Stimulated activated CD4-positive, alpha-beta T cell treated with anti-CD3 and anti-CD28 coated beads, Interleukin-15, amount 100 ng/mL, for 1 hour (primary cell): Measurements from ENCODE around the gene PTPRN2.

Experiments used
- DNase-seq, 2 donors: peaks; one replicate each; pipeline ENCODE4 v3.0.0-alpha.2; 2020; ENCODE audit warnings: low read depth in 1 of 2, low spot score in 1 of 2

PTPRN2 gene

GRCh38 chr7:158027646-158028045, 560.0 kb downstream of the PTPRN2 start:
- DNase-seq, result no peak

GRCh38 chr7:158026636-158027265, 560.9 kb downstream of the PTPRN2 start:
- DNase-seq, result no peak

- no peak for DNase-seq
Observed at GRCh38 chr7:158025686-158026600, 561.7 kb downstream of the PTPRN2 start.

- no peak for DNase-seq
Observed at GRCh38 chr7:158024881-158025280, 562.7 kb downstream of the PTPRN2 start.

GRCh38 chr7:158024351-158024715, 563.3 kb downstream of the PTPRN2 start:
- DNase-seq, result no peak

- no peak for DNase-seq
Observed at GRCh38 chr7:158023681-158024350, 563.8 kb downstream of the PTPRN2 start.

- DNase-seq, result no peak
Observed at GRCh38 chr7:158023157-158023556, 564.5 kb downstream of the PTPRN2 start.

GRCh38 chr7:158022601-158023000, 565.0 kb downstream of the PTPRN2 start:
- DNase-seq, result no peak

- DNase-seq, result no peak
Observed at GRCh38 chr7:158021836-158022235, 565.8 kb downstream of the PTPRN2 start.

GRCh38 chr7:158020706-158021095, 566.9 kb downstream of the PTPRN2 start:
- no peak for DNase-seq

- DNase-seq, result no peak
Observed at GRCh38 chr7:158019726-158020705, 567.6 kb downstream of the PTPRN2 start.

GRCh38 chr7:158018971-158019645, 568.5 kb downstream of the PTPRN2 start:
- DNase-seq, result no peak

GRCh38 chr7:158018098-158018762, 569.4 kb downstream of the PTPRN2 start:
- no peak for DNase-seq

GRCh38 chr7:158017111-158018097, 570.2 kb downstream of the PTPRN2 start:
- DNase-seq, result no peak

GRCh38 chr7:158016180-158017097, 571.2 kb downstream of the PTPRN2 start:
- DNase-seq, result no peak

- DNase-seq, result no peak
Observed at GRCh38 chr7:158015403-158016179, 572.0 kb downstream of the PTPRN2 start.

GRCh38 chr7:158014976-158015375, 572.6 kb downstream of the PTPRN2 start:
- no peak for DNase-seq
